Measurements from ENCODE around the gene CCDC60. TPM values are rescaled to one million over a fixed set of nuclear protein-coding genes. Genes with fewer than 3 reads are reported as not detected.
A peak's percentile ranks its signal among the peaks of the same experiment; 100 is the strongest.

CCDC60 gene
- total RNA-seq, 1 donor from 2014 or later, result not detected

DNA sequence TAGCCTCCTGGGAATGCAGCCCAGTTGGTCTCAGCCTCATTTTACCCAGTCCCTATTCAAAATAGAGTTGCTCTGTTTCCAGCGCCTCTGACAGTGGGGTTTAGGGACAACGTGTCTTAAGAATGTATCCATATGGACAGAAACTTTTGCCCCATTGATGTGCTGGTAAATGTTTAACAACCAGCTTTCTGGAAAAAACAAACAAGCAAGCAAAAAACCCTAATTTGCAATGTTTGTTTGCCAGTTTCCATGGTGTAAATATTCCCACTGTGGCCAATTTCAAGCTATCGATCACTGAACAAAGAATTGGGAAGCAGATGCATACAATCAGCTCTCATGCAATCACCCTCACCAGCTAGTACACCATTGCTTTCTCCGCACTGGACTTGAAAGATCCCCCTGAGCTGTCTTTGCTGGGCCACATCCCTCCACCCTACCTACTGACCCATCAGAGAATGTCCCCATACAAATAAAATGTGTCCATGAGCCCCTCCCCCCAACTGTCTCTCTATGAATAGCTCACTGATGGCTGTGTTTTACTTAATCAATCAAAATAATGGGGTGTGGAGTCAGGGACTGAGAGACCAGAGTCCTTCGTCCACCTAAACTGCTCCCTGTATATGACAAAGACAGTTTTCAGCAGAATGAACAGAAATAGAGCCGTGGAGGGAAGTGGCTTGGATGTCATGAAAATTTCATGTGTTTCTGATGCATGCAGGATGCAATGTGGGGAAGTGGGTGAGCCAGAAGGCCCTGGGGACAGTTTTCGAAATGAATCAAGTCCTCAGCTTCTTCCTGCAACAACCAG is 40.8 kb downstream of the CCDC60 start:
- intact Hi-C loops (cut with DNase I), result no loop called here
- DNase-seq, result no peak
- ATAC-seq, result peak; percentile 58
- H3K27me3 ChIP-seq, result no peaks in the 10 kb centered on the region
- no peak overlapping the region for H3K27ac ChIP-seq
- H3K9me3 ChIP-seq, result no peaks in the 10 kb centered on the region
- no peaks in the 10 kb centered on the region for H3K4me1 ChIP-seq
- H3K4me3 ChIP-seq, result no peak overlapping the region
- H3K36me3 ChIP-seq, result no peaks in the 10 kb centered on the region
- TF ChIP-seq, protein P1, sequence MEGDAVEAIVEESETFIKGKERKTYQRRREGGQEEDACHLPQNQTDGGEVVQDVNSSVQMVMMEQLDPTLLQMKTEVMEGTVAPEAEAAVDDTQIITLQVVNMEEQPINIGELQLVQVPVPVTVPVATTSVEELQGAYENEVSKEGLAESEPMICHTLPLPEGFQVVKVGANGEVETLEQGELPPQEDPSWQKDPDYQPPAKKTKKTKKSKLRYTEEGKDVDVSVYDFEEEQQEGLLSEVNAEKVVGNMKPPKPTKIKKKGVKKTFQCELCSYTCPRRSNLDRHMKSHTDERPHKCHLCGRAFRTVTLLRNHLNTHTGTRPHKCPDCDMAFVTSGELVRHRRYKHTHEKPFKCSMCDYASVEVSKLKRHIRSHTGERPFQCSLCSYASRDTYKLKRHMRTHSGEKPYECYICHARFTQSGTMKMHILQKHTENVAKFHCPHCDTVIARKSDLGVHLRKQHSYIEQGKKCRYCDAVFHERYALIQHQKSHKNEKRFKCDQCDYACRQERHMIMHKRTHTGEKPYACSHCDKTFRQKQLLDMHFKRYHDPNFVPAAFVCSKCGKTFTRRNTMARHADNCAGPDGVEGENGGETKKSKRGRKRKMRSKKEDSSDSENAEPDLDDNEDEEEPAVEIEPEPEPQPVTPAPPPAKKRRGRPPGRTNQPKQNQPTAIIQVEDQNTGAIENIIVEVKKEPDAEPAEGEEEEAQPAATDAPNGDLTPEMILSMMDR (IDR thresholded peaks at IDR 0.05), result no peak

DNA sequence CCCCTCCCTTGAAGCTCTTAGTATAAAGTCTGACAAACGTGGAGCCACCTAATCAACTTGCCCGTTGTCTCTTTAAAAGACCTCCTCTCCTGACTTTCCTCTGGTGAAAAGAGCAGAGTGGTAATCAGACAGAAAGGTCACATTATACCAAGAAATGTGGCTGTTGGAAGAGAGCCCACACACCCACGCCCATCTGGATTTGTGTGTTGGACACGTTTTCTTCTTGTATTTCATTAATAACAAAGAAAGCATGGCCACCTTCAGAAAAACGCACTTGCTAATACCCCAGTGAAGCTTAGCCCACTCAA is 41.3 kb downstream of the CCDC60 start:
- H3K4me1 ChIP-seq, result no peaks in the 10 kb centered on the region
- no peak for ATAC-seq
- no peaks in the 10 kb centered on the region for H3K9me3 ChIP-seq
- no peaks in the 10 kb centered on the region for H3K27me3 ChIP-seq
- no peaks in the 10 kb centered on the region for H3K36me3 ChIP-seq
- intact Hi-C loops (cut with DNase I), result no loop called here
- DNase-seq, result no peak
- TF ChIP-seq, protein P1 (IDR thresholded peaks at IDR 0.05), result no peak
- no peak overlapping the region for H3K4me3 ChIP-seq
- no peak overlapping the region for H3K27ac ChIP-seq

DNA sequence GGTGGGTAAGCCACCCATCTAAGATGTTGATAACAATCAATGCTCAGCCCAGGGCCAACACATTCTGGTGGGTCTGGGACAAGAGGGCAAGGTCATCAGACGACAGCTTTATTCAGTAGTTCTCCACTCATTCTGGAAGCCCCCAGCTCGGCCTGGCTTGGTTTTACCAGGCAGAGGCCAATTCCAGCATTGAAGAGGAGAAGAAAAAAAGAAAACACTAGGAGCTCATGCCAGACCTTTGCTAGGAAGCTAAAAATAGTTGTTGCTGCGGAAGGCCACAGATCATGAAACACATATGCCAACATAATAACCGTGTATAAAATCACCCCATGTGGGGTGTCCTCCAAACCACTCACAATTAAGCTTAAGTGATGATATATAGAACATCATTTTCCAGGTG is 44.4 kb downstream of the CCDC60 start:
- DNase-seq (no peak), ATAC-seq (no peak)
- intact Hi-C loops (cut with DNase I), result no loop called here
- no peak overlapping the region for H3K4me3 ChIP-seq
- H3K9me3 ChIP-seq, result no peaks in the 10 kb centered on the region
- TF ChIP-seq, protein P1 (IDR thresholded peaks at IDR 0.05), result no peak
- no peaks in the 10 kb centered on the region for H3K36me3 ChIP-seq
- no peaks in the 10 kb centered on the region for H3K27me3 ChIP-seq
- no peaks in the 10 kb centered on the region for H3K4me1 ChIP-seq
- no peak overlapping the region for H3K27ac ChIP-seq

DNA sequence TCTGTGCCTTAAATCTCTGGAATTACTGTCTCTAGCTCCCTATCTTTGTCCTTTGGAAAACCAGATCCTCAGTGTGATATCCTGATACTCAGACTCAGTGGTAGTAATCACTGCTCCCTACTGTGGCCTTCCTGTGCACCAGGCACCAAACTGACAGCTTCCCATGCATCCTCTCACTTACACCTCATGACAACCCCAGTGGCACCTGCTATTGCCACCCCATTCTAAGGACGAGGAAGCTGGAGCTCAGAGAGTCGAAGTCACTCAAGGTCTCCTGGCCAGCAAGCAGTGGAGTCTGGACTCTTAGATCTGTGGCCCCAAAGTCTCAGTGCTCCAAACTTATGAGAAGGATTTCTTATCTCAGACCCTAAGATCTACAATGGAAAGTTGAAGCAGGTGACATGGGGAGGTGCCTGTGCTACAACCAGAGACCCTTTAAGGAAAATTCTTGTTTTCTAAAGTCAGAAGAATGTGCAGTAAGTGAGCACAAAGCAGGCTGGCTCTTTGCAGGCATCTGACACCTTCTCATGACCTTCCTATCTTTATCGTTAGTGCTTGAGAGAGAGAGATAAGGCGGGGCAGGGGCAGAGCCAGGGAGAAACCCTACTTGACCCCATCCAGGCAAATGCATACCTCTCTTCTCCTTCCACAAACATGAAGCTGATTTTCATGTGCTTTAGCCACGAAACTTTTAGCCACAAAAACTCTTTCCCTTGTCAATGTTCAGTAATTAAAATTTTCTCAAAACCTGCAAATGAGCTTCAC is 47.1 kb downstream of the CCDC60 start:
- Histone ChIP-seq H3K27me3 (no peaks in the 10 kb centered on the region), H3K4me1 (no peaks in the 10 kb centered on the region), H3K9me3 (no peaks in the 10 kb centered on the region), H3K27ac (no peak overlapping the region), H3K4me3 (no peak overlapping the region), H3K36me3 (no peaks in the 10 kb centered on the region)
- TF ChIP-seq, protein P1 (IDR thresholded peaks at IDR 0.05), result no peak
- intact Hi-C loops (cut with DNase I), result no loop called here
- ATAC-seq (no peak), DNase-seq (no peak)

DNA sequence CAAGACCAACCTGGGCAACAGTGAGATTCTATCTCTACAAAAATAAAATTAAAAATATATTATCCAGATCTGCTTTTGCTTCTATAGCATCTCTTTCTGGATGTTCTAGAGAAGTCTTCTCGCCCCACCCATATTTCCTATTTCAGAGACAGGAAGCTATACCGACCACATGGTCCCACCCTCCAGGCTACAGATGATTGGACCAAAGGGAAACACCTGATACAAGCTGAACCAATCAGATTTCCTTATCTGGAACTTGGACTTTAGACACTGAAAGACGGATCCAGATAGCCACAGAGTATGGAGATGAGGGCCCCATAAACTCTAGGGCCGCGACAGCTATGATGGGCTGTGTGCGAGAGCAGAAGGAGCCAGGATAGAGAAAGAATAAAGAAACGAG is 48.7 kb downstream of the CCDC60 start:
- intact Hi-C loops (cut with DNase I), result no loop called here
- DNase-seq (no peak), ATAC-seq (no peak)
- Histone ChIP-seq H3K9me3 (no peaks in the 10 kb centered on the region), H3K4me3 (no peak overlapping the region), H3K27me3 (no peaks in the 10 kb centered on the region), H3K27ac (no peak overlapping the region), H3K36me3 (no peaks in the 10 kb centered on the region), H3K4me1 (no peaks in the 10 kb centered on the region)
- TF ChIP-seq, protein P1 (IDR thresholded peaks at IDR 0.05), result no peak

All from upper lobe of right lung (tissue), 1 donor.